HEK293 (cell line): ENCODE data around the gene RAD21L1.

Source experiments
- CTCF ChIA-PET: fragments of 350-600 bp; formaldehyde crosslinking; extraction: SDS; loops from one replicate; lab custom pipeline; 2021; ENCODE audit warnings: antibody characterized with exemption; lab: Yijun Ruan, JAX
- POLR2A ChIA-PET: fragments of 300-600 bp; formaldehyde crosslinking; extraction: SDS; loops from one replicate; lab custom pipeline; 2020; ENCODE audit warnings: antibody characterized with exemption, inconsistent platforms; lab: Yijun Ruan, JAX
- H3K27ac ChIP-seq: fragments of 200-500 bp; sonication (Bioruptor generic); 2 replicates; pipeline ENCODE4 v1.5.1; 2014; ENCODE audit warnings: low read depth, low read length, control low read depth, inconsistent platforms; ENCODE audit errors: extremely low read depth
- H3K36me3 ChIP-seq, 2 experiments: fragments of 200-500 bp in 1 of 2; sonication (Bioruptor generic) in 1 of 2; 1 replicate in 1 of 2; 2 replicates in 1 of 2; pipeline ENCODE4 v1.5.1; 2014 to 2017; ENCODE audit warnings: inconsistent platforms in 2 of 2, low read length in 2 of 2; ENCODE audit not compliant: control insufficient read depth in 2 of 2, insufficient read depth in 1 of 2
- H3K4me1 ChIP-seq: fragments of 200-500 bp; sonication (Bioruptor generic); 2 replicates; pipeline ENCODE4 v1.5.1; 2014; ENCODE audit warnings: mild to moderate bottlenecking, low read length, inconsistent platforms; ENCODE audit not compliant: control insufficient read depth, insufficient read depth
- H3K4me3 ChIP-seq: 2 replicates; pipeline ENCODE4 v1.5.1; 2011; ENCODE audit warnings: low read depth, mild to moderate bottlenecking, control low read depth, low read length, moderate library complexity
- H3K9me3 ChIP-seq: fragments of 200-500 bp; sonication (Bioruptor generic); 2 replicates; pipeline ENCODE4 v1.5.1; 2014; ENCODE audit warnings: low read depth, low read length, inconsistent platforms; ENCODE audit not compliant: control insufficient read depth, insufficient read depth
- EGR2 ChIP-seq: fragments of 450-650 bp; formaldehyde crosslinking; IDR thresholded peaks from 2 replicates; pipeline ENCODE4 v1.5.1; 2016; ENCODE audit warnings: low read depth, missing biosample characterization, missing genetic modification characterization
- KLF10 ChIP-seq: fragments of 450-650 bp; IDR thresholded peaks from 2 replicates; pipeline ENCODE4 v1.5.1; 2018; ENCODE audit warnings: missing biosample characterization, mild to moderate bottlenecking, missing genetic modification characterization
- MZF1 ChIP-seq: fragments of 450-650 bp; formaldehyde crosslinking; IDR thresholded peaks from 2 replicates; pipeline ENCODE4 v1.5.1; 2017; ENCODE audit warnings: missing biosample characterization, missing genetic modification characterization, borderline replicate concordance
- OVOL3 ChIP-seq: fragments of 450-650 bp; formaldehyde crosslinking; IDR thresholded peaks from 2 replicates; pipeline ENCODE4 v1.5.1; 2016; ENCODE audit warnings: missing biosample characterization, missing genetic modification characterization
- SCRT2 ChIP-seq: fragments of 450-650 bp; formaldehyde crosslinking; IDR thresholded peaks from 2 replicates; pipeline ENCODE4 v1.5.1; 2016; ENCODE audit warnings: missing biosample characterization, missing genetic modification characterization
- SETDB1 ChIP-seq: IDR thresholded peaks from one replicate; pipeline ENCODE4 v1.6.1; 2017; ENCODE audit warnings: mild to moderate bottlenecking, low read length, moderate library complexity, mixed read lengths; ENCODE audit not compliant: insufficient read length
- ZBTB26 ChIP-seq: fragments of 450-650 bp; formaldehyde crosslinking; optimal IDR thresholded peaks from 2 replicates; pipeline ENCODE3; 2016; ENCODE audit warnings: missing biosample characterization, mild to moderate bottlenecking, missing genetic modification characterization
- ZFHX2 ChIP-seq: fragments of 450-650 bp; formaldehyde crosslinking; conservative IDR thresholded peaks from 2 replicates; pipeline ENCODE4 v1.5.1; 2016; ENCODE audit warnings: missing biosample characterization, missing genetic modification characterization
- ZIC2 ChIP-seq: fragments of 450-650 bp; formaldehyde crosslinking; IDR thresholded peaks from 2 replicates; pipeline ENCODE4 v1.5.1; 2016; ENCODE audit warnings: missing biosample characterization, missing genetic modification characterization
- ZNF121 ChIP-seq: fragments of 450-650 bp; formaldehyde crosslinking; IDR thresholded peaks from 2 replicates; pipeline ENCODE4 v1.5.1; 2016; ENCODE audit warnings: missing biosample characterization, missing genetic modification characterization
- ZNF148 ChIP-seq: fragments of 450-650 bp; formaldehyde crosslinking; IDR thresholded peaks from 2 replicates; pipeline ENCODE4 v1.5.0; 2017; ENCODE audit warnings: missing biosample characterization, missing genetic modification characterization, borderline replicate concordance
- ZNF19 ChIP-seq: fragments of 450-650 bp; formaldehyde crosslinking; IDR thresholded peaks from 2 replicates; pipeline ENCODE4; 2016; ENCODE audit warnings: missing biosample characterization, missing genetic modification characterization, low read depth
- ZNF223 ChIP-seq: fragments of 450-650 bp; formaldehyde crosslinking; IDR thresholded peaks from 2 replicates; pipeline ENCODE4 v1.5.1; 2016; ENCODE audit warnings: missing biosample characterization, missing genetic modification characterization
- ZNF473 ChIP-seq: fragments of 450-650 bp; formaldehyde crosslinking; IDR thresholded peaks from 2 replicates; pipeline ENCODE4 v1.5.1; 2017; ENCODE audit warnings: missing biosample characterization, missing genetic modification characterization
- ZNF510 ChIP-seq: fragments of 450-650 bp; formaldehyde crosslinking; IDR thresholded peaks from 2 replicates; pipeline ENCODE4 v1.5.1; 2018; ENCODE audit warnings: mild to moderate bottlenecking, missing genetic modification characterization, missing biosample characterization; ENCODE audit not compliant: insufficient replicate concordance
- ZNF623 ChIP-seq: fragments of 450-650 bp; formaldehyde crosslinking; IDR thresholded peaks from 2 replicates; pipeline ENCODE4 v1.5.1; 2016; ENCODE audit warnings: missing biosample characterization, missing genetic modification characterization
- ZNF692 ChIP-seq: fragments of 450-650 bp; formaldehyde crosslinking; IDR thresholded peaks from 2 replicates; pipeline ENCODE4 v1.5.1; 2016; ENCODE audit warnings: missing biosample characterization, missing genetic modification characterization
- ZNF707 ChIP-seq: fragments of 450-650 bp; formaldehyde crosslinking; IDR thresholded peaks from 2 replicates; pipeline ENCODE4 v1.5.1; 2016; ENCODE audit warnings: missing biosample characterization, missing genetic modification characterization

The RAD21L1 gene

GRCh38 chr20:1301031-1301529, 75.2 kb downstream of the RAD21L1 start:
- POLR2A ChIA-PET = no interaction called here
- peaks cover 0 to 32% of the 10 kb centered on the region in 2 experiments; a peak in 1 of 3 replicates for H3K36me3 ChIP-seq
- no peak for TF ChIP-seq ZNF148
- no peak for TF ChIP-seq OVOL3
- TF ChIP-seq ZNF510 (tag by site-specific recombination) = no peak
- TF ChIP-seq ZBTB26 (tag by site-specific recombination) = no peak
- TF ChIP-seq ZNF473 (tag by site-specific recombination) = no peak
- peak; percentile 14; the same call in 1 of the 2 replicates for TF ChIP-seq ZIC2 (tag by site-specific recombination)
- no peak for TF ChIP-seq ZNF623
- TF ChIP-seq, all 188 proteins: peak for 1
- Histone ChIP-seq H3K4me3 (no peak overlapping the region), H3K27ac (no peak overlapping the region), H3K9me3 (no peaks in the 10 kb centered on the region), H3K4me1 (no peaks in the 10 kb centered on the region)
- CTCF ChIA-PET = interaction anchor here (0.8 to 1.1 kb wide), 3 partner anchors 138 to 203 kb away, joined by 3 to 4 read pairs (median 3); no protein-coding TSS in a partner anchor

GRCh38 chr20:1302685-1303541, 77.1 kb downstream of the RAD21L1 start:
- peaks cover 0 to 32% of the 10 kb centered on the region in 2 experiments; a peak in 1 of 3 replicates for H3K36me3 ChIP-seq
- CTCF ChIA-PET = no interaction called here
- H3K4me3 ChIP-seq = no peak overlapping the region
- H3K9me3 ChIP-seq = no peaks in the 10 kb centered on the region
- H3K27ac ChIP-seq = no peak overlapping the region
- POLR2A ChIA-PET = no interaction called here
- H3K4me1 ChIP-seq = no peaks in the 10 kb centered on the region
- TF ChIP-seq EGR2 = peak; percentile 56
- peak; percentile 35; the same call in 1 of the 2 replicates for TF ChIP-seq ZIC2 (tag by site-specific recombination)
- no peak for TF ChIP-seq ZNF692 (tag by site-specific recombination)
- TF ChIP-seq ZNF707 (tag by site-specific recombination) = no peak
- 0 out of 2 replicates have a peak, but pooled peaks have one; percentile 6 for TF ChIP-seq ZFHX2 (tag by site-specific recombination)
- TF ChIP-seq SCRT2 (tag by site-specific recombination) = 0 out of 2 replicates have a peak, but pooled peaks have one; percentile 41

GRCh38 chr20:1304710-1305515, 79.1 kb downstream of the RAD21L1 start:
- Histone ChIP-seq H3K4me1 (no peaks in the 10 kb centered on the region), H3K4me3 (no peak overlapping the region), H3K36me3 (peaks cover 0 to 26% of the 10 kb centered on the region in 2 experiments; a peak in 1 of 3 replicates), H3K9me3 (no peaks in the 10 kb centered on the region), H3K27ac (no peak overlapping the region)
- ChIA-PET CTCF (interaction anchor here (1.1 kb wide), 1 partner anchor 8 kb away, joined by 7 read pairs; no protein-coding TSS in a partner anchor), POLR2A (no interaction called here)
- TF ChIP-seq ZNF223 = no peak
- no peak for TF ChIP-seq SETDB1
- TF ChIP-seq ZNF19 (tag by site-specific recombination) = no peak
- TF ChIP-seq MZF1 (tag by site-specific recombination) = no peak
- no peak for TF ChIP-seq ZNF121 (tag by site-specific recombination)
- TF ChIP-seq ZFHX2 (tag by site-specific recombination) = no peak
- TF ChIP-seq KLF10 (tag by site-specific recombination) = no peak
